ENCODE results near the gene LMBRD1.

DNA sequence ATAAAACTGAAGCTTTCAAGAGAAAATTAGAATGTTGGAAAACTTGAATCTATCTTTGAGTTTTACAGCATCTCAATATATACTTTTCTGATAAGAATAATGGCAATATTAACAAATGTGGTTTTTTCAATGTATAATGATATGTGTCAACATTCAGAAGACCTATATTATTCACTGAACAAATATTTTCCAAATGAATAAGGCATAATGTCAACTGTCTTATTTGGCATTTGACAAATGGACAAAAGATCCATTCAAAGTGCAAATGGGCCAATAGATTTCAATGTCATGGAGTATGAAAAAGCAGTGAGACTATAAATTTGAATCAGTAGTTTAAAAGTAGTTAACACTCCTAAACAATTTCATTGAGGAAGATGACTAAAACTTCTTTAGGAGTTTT lies 20.9 kb downstream of the LMBRD1 start:
- no peak for TF ChIP-seq SP1 (IDR thresholded peaks at IDR 0.05)
- no peak for TF ChIP-seq ARNT (IDR thresholded peaks at IDR 0.05)
- no peak for TF ChIP-seq TARDBP (IDR thresholded peaks at IDR 0.05)
- TF ChIP-seq FOXA1 (IDR thresholded peaks at IDR 0.05): no peak
- TF ChIP-seq FOXK2 (IDR thresholded peaks at IDR 0.05): no peak
- TF ChIP-seq SUZ12 (IDR thresholded peaks at IDR 0.05): no peak
- TF ChIP-seq L3MBTL2 (conservative IDR thresholded peaks at IDR 0.05): no peak
- TF ChIP-seq BHLHE40 (IDR thresholded peaks at IDR 0.05; ENCODE audit: borderline replicate concordance): no peak
- TF ChIP-seq FOXM1 (IDR thresholded peaks at IDR 0.05; ENCODE audit: borderline replicate concordance): no peak
- no peak for TF ChIP-seq ZNF384 (IDR thresholded peaks at IDR 0.05)
- TF ChIP-seq HDGF (IDR thresholded peaks at IDR 0.05; ENCODE audit: borderline replicate concordance): no peak
